ENCODE results near the gene HM13. TPM values are rescaled to one million over a fixed set of nuclear protein-coding genes. Genes with fewer than 3 reads are reported as not detected.
A peak's percentile ranks its signal among the peaks of the same experiment; 100 is the strongest.

HM13 gene
- total and polyA plus RNA-seq, 9 of the 15 experiments (the other 6 are each of a cell fraction or from before 2014, with no cell fraction given): 7.7 to 136 (median 74.5) TPM

GRCh38 chr20:31514154-31515071 lies at the start of gene HM13 (continued):
- TF ChIP-seq TRIM25 (IDR thresholded peaks at IDR 0.05; ENCODE audit: borderline replicate concordance): no peak
- peak; percentile 91; the same call in 1 of the 2 replicates for TF ChIP-seq STAT6 (CRISPR knock-in tag; IDR thresholded peaks at IDR 0.05)
- 0 out of 4 replicates have a peak, but pooled peaks of 1 of the 2 experiments have one; percentile 34 for TF ChIP-seq SRF (CRISPR knock-in tag; IDR thresholded peaks at IDR 0.05)
- TF ChIP-seq ZNF780A (CRISPR knock-in tag; IDR thresholded peaks at IDR 0.05): no peak
- TF ChIP-seq ZNF408 (CRISPR knock-in tag; IDR thresholded peaks at IDR 0.05; ENCODE audit: low read depth): no peak
- TF ChIP-seq CCAR2 (IDR thresholded peaks at IDR 0.05; ENCODE audit: low read depth, low read length): no peak
- no peak for TF ChIP-seq ZNF551 (CRISPR knock-in tag; IDR thresholded peaks at IDR 0.05)
- no peak for TF ChIP-seq SMARCE1 (IDR thresholded peaks at IDR 0.05)
- TF ChIP-seq MBD2 (IDR thresholded peaks at IDR 0.05; ENCODE audit: borderline replicate concordance, low read depth): peak; percentile 42; the same call in 1 of the 2 replicates
- TF ChIP-seq MED1 (CRISPR knock-in tag; IDR thresholded peaks at IDR 0.05; ENCODE audit: borderline replicate concordance): no peak
- TF ChIP-seq C11orf30 (IDR thresholded peaks at IDR 0.05; ENCODE audit: low read depth): peak; percentile 25; the same call in 1 of the 2 replicates
- TF ChIP-seq ADNP (tag; IDR thresholded peaks at IDR 0.05): no peak
- TF ChIP-seq ZNF175 (CRISPR knock-in tag; IDR thresholded peaks at IDR 0.05; ENCODE audit: low read depth): peak; percentile 97
- no peak; the same call in 1 of the 2 replicates for TF ChIP-seq ZNF263 (CRISPR knock-in tag; IDR thresholded peaks at IDR 0.05; ENCODE audit: borderline replicate concordance)
- peak; percentile 87 for TF ChIP-seq FOXP1 (CRISPR knock-in tag; IDR thresholded peaks at IDR 0.05)
- TF ChIP-seq ZNF217 (CRISPR knock-in tag; IDR thresholded peaks at IDR 0.05): no peak
- TF ChIP-seq CBFA2T2 (conservative IDR thresholded peaks at IDR 0.05): no peak
- TF ChIP-seq BHLHE40 (IDR thresholded peaks at IDR 0.05; ENCODE audit: low read length): peak; percentile 86
- TF ChIP-seq SIX5 (IDR thresholded peaks at IDR 0.05; ENCODE audit: borderline replicate concordance in 1 of 2, insufficient read depth in 1 of 2, low read depth in 1 of 2, low read length in 2 of 2): 0 out of 4 replicates have a peak, but pooled peaks of 1 of the 2 experiments have one; percentile 7
- no peak for TF ChIP-seq CHAMP1 (IDR thresholded peaks at IDR 0.05)
- no peak for TF ChIP-seq OTX1 (CRISPR knock-in tag; IDR thresholded peaks at IDR 0.05)
